Adrenal gland (tissue), 5 donors: ENCODE measurements around the gene AP2A1.

Experiments
- CTCF ChIP-seq, 6 experiments: fragments of 450-650 bp in 4 of 6; fragments of 200-600 bp in 2 of 6; sonication (generic) in 1 of 6; IDR thresholded peaks; 1 replicate in 5 of 6; 2 replicates in 1 of 6; pipeline versions ENCODE4 v1.5.1 to v1.8.0; 2016 to 2021; ENCODE audit warnings: antibody characterized with exemption in 6 of 6, mild to moderate bottlenecking in 2 of 6, moderate library complexity in 1 of 6
- POLR2A ChIP-seq, 2 donors: fragments of 450-650 bp; IDR thresholded peaks; one replicate each; pipeline ENCODE4 v1.6.1; 2017; ENCODE audit warnings: antibody characterized with exemption in 2 of 2, mild to moderate bottlenecking in 2 of 2, moderate library complexity in 1 of 2
- donor health status: DM: no; HTN: no; CAD: no.

DNA sequence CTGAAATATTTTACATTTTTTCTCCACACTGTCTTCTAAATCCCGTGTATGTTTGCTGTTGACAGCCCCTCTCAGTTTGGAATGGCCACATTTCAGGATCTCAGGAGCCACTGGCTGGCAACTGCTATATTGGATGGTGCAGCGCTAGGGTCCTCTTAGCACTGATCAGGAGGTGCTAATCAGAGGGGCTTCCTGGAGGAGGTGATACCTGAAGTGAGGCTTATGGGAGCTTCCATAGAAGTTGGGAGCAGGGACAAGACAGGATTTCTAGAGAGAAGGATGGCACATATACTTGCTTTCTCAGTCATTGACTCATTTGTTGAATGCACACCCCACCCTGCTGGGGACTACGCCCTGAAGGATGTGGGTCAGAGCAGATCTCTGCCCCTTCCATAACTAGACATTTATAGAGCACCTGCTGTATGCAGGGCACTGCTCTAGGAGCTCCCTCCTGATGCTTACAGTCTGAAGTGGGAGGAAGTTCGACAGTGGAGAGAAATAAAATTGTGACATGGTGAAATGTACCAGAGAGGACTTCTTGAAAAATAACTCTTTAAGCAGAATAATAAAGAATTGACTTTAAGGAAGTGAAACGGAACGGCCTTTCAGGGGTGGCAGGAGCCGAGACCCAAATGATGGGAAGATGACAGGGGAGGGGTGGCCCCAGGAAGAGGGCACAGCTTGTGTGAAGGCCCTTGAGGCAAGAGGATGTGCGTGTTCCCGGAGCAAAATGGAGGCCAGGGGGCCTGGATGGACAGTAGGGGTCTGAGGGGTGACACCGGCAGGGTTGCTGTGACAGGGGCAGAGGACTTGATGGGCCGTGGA lies 13.1 kb downstream of the AP2A1 start:
- no peak for TF ChIP-seq CTCF (IDR thresholded peaks at IDR 0.05)
- TF ChIP-seq POLR2A (IDR thresholded peaks at IDR 0.05) = no peak
